Iris pigment epithelial cell (primary cell): ENCODE measurements around the gene RPA3.

Experiments
- DNase-seq: peaks from one replicate; pipeline ENCODE4 v3.0.0-alpha.2; 2011; ENCODE audit warnings: low read depth

The RPA3 gene

GRCh38 chr7:7653593-7654187 lies 64.7 kb downstream of the RPA3 start:
- DNase-seq, result peak; percentile 6

GRCh38 chr7:7652798-7653540 lies 65.4 kb downstream of the RPA3 start:
- no peak for DNase-seq

GRCh38 chr7:7651479-7651878 lies 66.9 kb downstream of the RPA3 start:
- DNase-seq, result no peak

- no peak for DNase-seq
These were observed 67.7 kb downstream of the RPA3 start for GRCh38 chr7:7650682-7651206.

GRCh38 chr7:7647495-7648036 lies 70.8 kb downstream of the RPA3 start:
- no peak for DNase-seq

- no peak for DNase-seq
These were observed 76.3 kb downstream of the RPA3 start for GRCh38 chr7:7642081-7642480.

GRCh38 chr7:7641129-7641663 lies 77.2 kb downstream of the RPA3 start:
- no peak for DNase-seq

- DNase-seq, result peak; percentile 100
These were observed 77.9 kb downstream of the RPA3 start, which contains the start of gene UMAD1 for GRCh38 chr7:7640221-7641128. UMAD1 (plus strand) TSS chr7:7640752; CDS start chr7:7673372, 32,620 bp downstream.

- peak; percentile 49 for DNase-seq
These were observed 78.6 kb downstream of the RPA3 start for GRCh38 chr7:7639847-7640220.

GRCh38 chr7:7639421-7639820 lies 79.0 kb downstream of the RPA3 start:
- no peak for DNase-seq

- no peak for DNase-seq
These were observed 87.6 kb downstream of the RPA3 start for GRCh38 chr7:7630626-7631329.

GRCh38 chr7:7628476-7628875 lies 89.9 kb downstream of the RPA3 start:
- no peak for DNase-seq

GRCh38 chr7:7620644-7621210 lies 97.7 kb downstream of the RPA3 start:
- no peak for DNase-seq

GRCh38 chr7:7620236-7620635 lies 98.2 kb downstream of the RPA3 start:
- no peak for DNase-seq

- DNase-seq, result no peak
These were observed 100.0 kb downstream of the RPA3 start for GRCh38 chr7:7618410-7618809.

- DNase-seq, result no peak
These were observed 100.9 kb downstream of the RPA3 start for GRCh38 chr7:7617550-7617949.

GRCh38 chr7:7614018-7614741 lies 104.2 kb downstream of the RPA3 start:
- DNase-seq, result no peak

GRCh38 chr7:7613210-7613609 lies 105.2 kb downstream of the RPA3 start:
- no peak for DNase-seq

- DNase-seq, result no peak
These were observed 105.9 kb downstream of the RPA3 start for GRCh38 chr7:7612519-7612918.

GRCh38 chr7:7609330-7609729 lies 109.1 kb downstream of the RPA3 start:
- DNase-seq, result no peak
